ENCODE data around the gene ELAVL1. TPM values are rescaled to one million over a fixed set of nuclear protein-coding genes. Genes with fewer than 3 reads are reported as not detected.
A peak's percentile ranks its signal among the peaks of the same experiment; 100 is the strongest.

The ELAVL1 gene
- total RNA-seq, 1 donor from 2014 or later = 37.4 TPM

- no peak for FAIRE-seq
- TF ChIP-seq CTCF (IDR thresholded peaks at IDR 0.05; ENCODE audit: insufficient read depth, low read length, severe bottlenecking) = no peak
Observed at GRCh38 chr19:7942981-7943443, 62.4 kb downstream of the ELAVL1 start.

DNA sequence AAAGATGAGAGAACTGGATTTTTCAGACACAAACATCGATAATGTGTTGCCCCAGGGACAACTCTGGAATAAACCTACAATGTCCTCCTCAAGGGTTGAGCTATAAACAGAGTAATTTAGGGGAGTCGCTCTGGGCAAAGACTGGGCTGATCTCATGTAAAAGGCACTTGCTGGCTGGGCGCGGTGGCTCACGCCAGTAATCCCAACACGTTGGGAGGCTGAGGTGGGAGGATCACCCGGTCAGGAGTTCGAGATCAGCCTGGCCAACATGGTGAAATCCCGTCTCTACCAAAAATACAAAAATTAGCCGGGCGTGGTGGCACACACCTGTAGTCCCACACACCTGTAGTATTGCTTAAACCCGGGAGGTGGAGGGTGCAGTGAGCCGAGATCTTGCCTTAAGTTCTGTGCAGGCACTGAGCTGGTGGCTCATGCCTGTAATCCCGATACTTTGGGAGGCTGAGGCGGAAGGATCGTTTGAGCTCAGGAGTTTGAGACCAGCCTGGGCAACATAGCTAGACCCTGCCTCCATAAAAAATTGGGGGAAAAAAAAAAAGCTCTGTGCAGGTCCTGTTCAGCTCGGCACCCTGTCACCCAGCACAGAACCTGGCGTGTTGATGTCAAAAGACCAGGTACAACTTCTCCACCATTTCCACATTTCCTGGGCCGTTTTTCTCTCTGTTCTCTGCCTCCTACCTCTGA lies 63.4 kb downstream of the ELAVL1 start:
- DNase-seq (ENCODE audit: low read depth) = no peak
- TF ChIP-seq CTCF (IDR thresholded peaks at IDR 0.05; ENCODE audit: insufficient read depth, low read length, severe bottlenecking) = no peak

More at GRCh38 chr19:7942981-7943443, 62.4 kb downstream of the ELAVL1 start:
- no peaks in the 10 kb centered on the region for H3K27me3 ChIP-seq (ENCODE audit: control insufficient read depth, insufficient read depth, low read length)
- no peak for DNase-seq (ENCODE audit: low read depth)
- H3K4me3 ChIP-seq (ENCODE audit: low read depth, low read length) = peak overlapping the region; percentile 94
- peaks cover 17% of the 10 kb centered on the region for H3K36me3 ChIP-seq (ENCODE audit: control insufficient read depth, insufficient read depth, low read length)

GRCh38 chr19:7940841-7941240 lies 64.6 kb downstream of the ELAVL1 start:
- FAIRE-seq = no peak
- Histone ChIP-seq H3K27me3 (ENCODE audit: control insufficient read depth, insufficient read depth, low read length) (no peaks in the 10 kb centered on the region), H3K36me3 (ENCODE audit: control insufficient read depth, insufficient read depth, low read length) (peaks cover 22% of the 10 kb centered on the region)

More for the DNA sequence above, 63.4 kb downstream of the ELAVL1 start:
- no peak overlapping the region for H3K4me3 ChIP-seq (ENCODE audit: low read depth, low read length)
- H3K36me3 ChIP-seq (ENCODE audit: control insufficient read depth, insufficient read depth, low read length) = peaks cover 21% of the 10 kb centered on the region
- no peaks in the 10 kb centered on the region for H3K27me3 ChIP-seq (ENCODE audit: control insufficient read depth, insufficient read depth, low read length)
- FAIRE-seq = no peak

DNA sequence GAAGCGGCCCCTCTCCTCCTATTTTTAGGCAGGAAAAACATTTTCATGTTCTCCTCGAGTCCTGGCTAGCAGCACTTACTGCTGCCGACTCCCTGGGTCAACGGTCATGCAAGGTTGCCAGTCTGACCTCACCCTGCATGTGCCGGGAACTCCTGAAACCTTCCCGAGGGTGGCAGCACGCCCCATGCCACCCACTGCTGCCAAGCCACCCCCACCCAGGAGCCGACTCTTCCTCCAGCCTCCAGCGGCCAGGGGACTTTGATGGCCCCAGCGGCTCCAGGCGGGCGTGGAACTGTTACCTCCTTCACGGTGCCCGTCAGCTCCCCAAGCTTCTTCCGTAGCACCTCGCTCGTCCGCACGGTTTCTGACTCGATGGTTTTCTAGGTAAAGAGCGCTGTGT lies 70.7 kb downstream of the ELAVL1 start:
- no peak overlapping the region for H3K4me3 ChIP-seq (ENCODE audit: low read depth, low read length)
- peaks cover 33% of the 10 kb centered on the region for H3K36me3 ChIP-seq (ENCODE audit: control insufficient read depth, insufficient read depth, low read length)
- DNase-seq (ENCODE audit: low read depth) (no peak), FAIRE-seq (no peak)
- H3K27me3 ChIP-seq (ENCODE audit: control insufficient read depth, insufficient read depth, low read length) = no peaks in the 10 kb centered on the region
- no peak for TF ChIP-seq CTCF (IDR thresholded peaks at IDR 0.05; ENCODE audit: insufficient read depth, low read length, severe bottlenecking)

More at GRCh38 chr19:7940841-7941240, 64.6 kb downstream of the ELAVL1 start:
- no peak overlapping the region for H3K4me3 ChIP-seq (ENCODE audit: low read depth, low read length)
- no peak for TF ChIP-seq CTCF (IDR thresholded peaks at IDR 0.05; ENCODE audit: insufficient read depth, low read length, severe bottlenecking)
- no peak for DNase-seq (ENCODE audit: low read depth)

GRCh38 chr19:7933828-7934725 lies 71.4 kb downstream of the ELAVL1 start:
- peaks cover 33% of the 10 kb centered on the region for H3K36me3 ChIP-seq (ENCODE audit: control insufficient read depth, insufficient read depth, low read length)
- no peaks in the 10 kb centered on the region for H3K27me3 ChIP-seq (ENCODE audit: control insufficient read depth, insufficient read depth, low read length)
- FAIRE-seq = no peak
- TF ChIP-seq CTCF (IDR thresholded peaks at IDR 0.05; ENCODE audit: insufficient read depth, low read length, severe bottlenecking) = no peak
- no peak for DNase-seq (ENCODE audit: low read depth)
- H3K4me3 ChIP-seq (ENCODE audit: low read depth, low read length) = no peak overlapping the region

All from bronchial epithelial cell (primary cell).